ENCODE results near the gene IFNL3.

GRCh38 chr19:39199025-39199424 is 45.8 kb downstream of the IFNL3 start:
- TF ChIP-seq CTCF (IDR thresholded peaks at IDR 0.05 in 4 of 5, conservative IDR thresholded peaks at IDR 0.05 in 1 of 5) (no peak), POLR2A (IDR thresholded peaks at IDR 0.05) (no peak)

All from gastrocnemius medialis (tissue), 4 donors.